Nephron progenitor cell (in vitro differentiated cells): ENCODE results near the gene ASB13.

ENCODE experiments used
- DNase-seq: peaks from one replicate; pipeline ENCODE4 v3.0.0; 2021
- H3K27ac Mint-ChIP-seq: 2 replicates; pipeline ENCODE4 v1.8.0; 2021; ENCODE audit warnings: mild to moderate bottlenecking, moderate library complexity, mixed read lengths
- H3K27me3 Mint-ChIP-seq: 2 replicates; pipeline ENCODE4 v1.8.0; 2021; ENCODE audit warnings: mild to moderate bottlenecking, low read depth, mixed read lengths; ENCODE audit not compliant: poor library complexity
- H3K36me3 Mint-ChIP-seq: 2 replicates; pipeline ENCODE4 v1.8.0; 2021; ENCODE audit warnings: low read depth, mixed read lengths
- H3K4me1 Mint-ChIP-seq: 2 replicates; pipeline ENCODE4 v1.8.0; 2021; ENCODE audit warnings: mixed read lengths
- H3K4me3 Mint-ChIP-seq: 2 replicates; pipeline ENCODE4 v1.8.0; 2021; ENCODE audit warnings: mild to moderate bottlenecking, moderate library complexity, mixed read lengths
- H3K9me3 Mint-ChIP-seq: 2 replicates; pipeline ENCODE4 v1.8.0; 2021; ENCODE audit warnings: mild to moderate bottlenecking, moderate library complexity, mixed read lengths
- CTCF ChIP-seq: fragments of 200-600 bp; sonication (generic); IDR thresholded peaks from 2 replicates; pipeline ENCODE4 v1.5.0; 2021; ENCODE audit warnings: antibody characterized with exemption

The ASB13 gene

GRCh38 chr10:5618042-5618441 is 48.4 kb downstream of the ASB13 start:
- no peak for TF ChIP-seq CTCF
- no peak for DNase-seq
- Mint-ChIP-seq H3K4me3 (no peak overlapping the region), H3K27ac (no peak overlapping the region), H3K9me3 (no peaks in the 10 kb centered on the region), H3K27me3 (no peaks in the 10 kb centered on the region), H3K4me1 (peaks cover 71% of the 10 kb centered on the region), H3K36me3 (no peaks in the 10 kb centered on the region)

- peaks cover 74% of the 10 kb centered on the region for H3K4me1 Mint-ChIP-seq
- no peak overlapping the region for H3K4me3 Mint-ChIP-seq
- H3K9me3 Mint-ChIP-seq: no peaks in the 10 kb centered on the region
- H3K27ac Mint-ChIP-seq: peak overlapping the region; percentile 3
- H3K27me3 Mint-ChIP-seq: no peaks in the 10 kb centered on the region
- no peak for TF ChIP-seq CTCF
- no peaks in the 10 kb centered on the region for H3K36me3 Mint-ChIP-seq
- DNase-seq: no peak
Observed at GRCh38 chr10:5617521-5617920, 48.9 kb downstream of the ASB13 start.

- DNase-seq: no peak
- Mint-ChIP-seq H3K27ac (no peak overlapping the region), H3K4me1 (peaks cover 81% of the 10 kb centered on the region), H3K27me3 (no peaks in the 10 kb centered on the region), H3K4me3 (no peak overlapping the region), H3K9me3 (no peaks in the 10 kb centered on the region), H3K36me3 (no peaks in the 10 kb centered on the region)
- no peak for TF ChIP-seq CTCF
Observed at GRCh38 chr10:5616836-5617235, 49.6 kb downstream of the ASB13 start.

GRCh38 chr10:5616046-5616445 is 50.3 kb downstream of the ASB13 start:
- Mint-ChIP-seq H3K4me3 (no peak overlapping the region), H3K36me3 (no peaks in the 10 kb centered on the region), H3K27ac (no peak overlapping the region), H3K9me3 (no peaks in the 10 kb centered on the region), H3K27me3 (no peaks in the 10 kb centered on the region), H3K4me1 (peaks cover 80% of the 10 kb centered on the region)
- no peak for DNase-seq
- TF ChIP-seq CTCF: no peak

GRCh38 chr10:5615316-5615715 is 51.1 kb downstream of the ASB13 start:
- no peaks in the 10 kb centered on the region for H3K27me3 Mint-ChIP-seq
- no peak for DNase-seq
- TF ChIP-seq CTCF: no peak
- H3K4me1 Mint-ChIP-seq: peaks cover 79% of the 10 kb centered on the region
- no peaks in the 10 kb centered on the region for H3K36me3 Mint-ChIP-seq
- H3K4me3 Mint-ChIP-seq: no peak overlapping the region
- H3K27ac Mint-ChIP-seq: no peak overlapping the region
- H3K9me3 Mint-ChIP-seq: no peaks in the 10 kb centered on the region

GRCh38 chr10:5614155-5614721 is 52.2 kb downstream of the ASB13 start:
- no peak for TF ChIP-seq CTCF
- no peak for DNase-seq
- Mint-ChIP-seq H3K9me3 (no peaks in the 10 kb centered on the region), H3K4me1 (peaks cover 75% of the 10 kb centered on the region), H3K27ac (peak overlapping the region; percentile 80), H3K27me3 (no peaks in the 10 kb centered on the region), H3K4me3 (no peak overlapping the region), H3K36me3 (no peaks in the 10 kb centered on the region)
